NCI-H82 treated with DMSO at 0.1 percent for 48 hours (cell line): ENCODE measurements around the gene CLEC3A.
"Not testable (repeated sequence)": the region's sequence is repeated elsewhere in the genome, so short reads cannot be mapped to it uniquely, and the experiment has no call there.

Source experiments
- DNase-seq: peaks from one replicate; lab custom pipeline; 2025; ENCODE audit not compliant: unreplicated experiment; lab: John Stamatoyannopoulos, UW

Gene CLEC3A, protein sequence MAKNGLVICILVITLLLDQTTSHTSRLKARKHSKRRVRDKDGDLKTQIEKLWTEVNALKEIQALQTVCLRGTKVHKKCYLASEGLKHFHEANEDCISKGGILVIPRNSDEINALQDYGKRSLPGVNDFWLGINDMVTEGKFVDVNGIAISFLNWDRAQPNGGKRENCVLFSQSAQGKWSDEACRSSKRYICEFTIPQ

GRCh38 chr16:78022347-78023060 is at the start of gene CLEC3A:
CLEC3A (plus strand) TSS chr16:78022548; CDS start chr16:78022627, 79 bp downstream.
- DNase-seq: no peak

- DNase-seq: no peak
Observed at GRCh38 chr16:77974883-77975282, 47.5 kb upstream of the CLEC3A start.

GRCh38 chr16:77975942-77976341 is 46.4 kb upstream of the CLEC3A start:
- no peak for DNase-seq

DNA sequence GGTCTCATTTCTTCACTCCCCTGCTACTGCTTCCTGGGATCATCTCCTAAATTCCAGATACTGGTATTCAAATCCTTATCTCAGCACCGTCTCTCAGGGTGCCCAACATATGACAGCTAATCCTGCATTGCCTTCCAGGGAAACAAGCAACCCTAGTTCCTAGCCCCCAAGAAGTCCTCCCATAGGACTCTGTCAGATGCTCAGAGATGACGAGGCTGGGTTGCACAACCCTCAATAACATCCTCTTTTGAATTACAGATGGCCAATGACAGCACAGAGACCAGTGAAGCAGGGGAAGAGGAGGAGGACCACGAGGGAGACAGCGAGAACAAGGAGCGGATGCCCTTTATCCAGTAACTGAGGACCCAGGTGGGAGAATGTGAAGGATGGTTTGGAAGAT is 45.0 kb upstream of the CLEC3A start:
- no peak for DNase-seq

- DNase-seq: no peak
Observed at GRCh38 chr16:77985111-77985510, 37.2 kb upstream of the CLEC3A start.

GRCh38 chr16:77986011-77986740 is 36.2 kb upstream of the CLEC3A start:
- DNase-seq: no peak

- DNase-seq: no peak
Observed at GRCh38 chr16:77987810-77988209, 34.5 kb upstream of the CLEC3A start.

DNA sequence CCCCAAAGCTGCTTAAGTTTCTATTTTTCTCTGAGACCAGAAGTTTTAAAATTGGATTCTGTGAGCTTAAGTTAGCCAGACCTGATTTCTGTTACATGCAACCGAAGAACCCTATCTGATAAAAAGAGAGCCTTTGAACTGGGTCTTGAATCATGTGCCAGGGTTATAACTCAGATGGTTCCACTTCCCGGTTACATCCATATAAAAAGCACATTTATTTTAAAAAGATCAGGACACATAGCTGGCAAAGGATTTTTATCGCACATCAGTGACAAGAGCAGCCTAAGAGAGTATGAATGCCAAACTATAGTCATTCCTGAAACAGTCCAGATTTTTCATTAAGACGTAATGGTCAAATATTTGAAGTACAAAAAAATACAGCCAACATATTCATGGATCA is 32.5 kb upstream of the CLEC3A start:
- no peak for DNase-seq

- no peak for DNase-seq
Observed at GRCh38 chr16:77991701-77992100, 30.6 kb upstream of the CLEC3A start.

DNA sequence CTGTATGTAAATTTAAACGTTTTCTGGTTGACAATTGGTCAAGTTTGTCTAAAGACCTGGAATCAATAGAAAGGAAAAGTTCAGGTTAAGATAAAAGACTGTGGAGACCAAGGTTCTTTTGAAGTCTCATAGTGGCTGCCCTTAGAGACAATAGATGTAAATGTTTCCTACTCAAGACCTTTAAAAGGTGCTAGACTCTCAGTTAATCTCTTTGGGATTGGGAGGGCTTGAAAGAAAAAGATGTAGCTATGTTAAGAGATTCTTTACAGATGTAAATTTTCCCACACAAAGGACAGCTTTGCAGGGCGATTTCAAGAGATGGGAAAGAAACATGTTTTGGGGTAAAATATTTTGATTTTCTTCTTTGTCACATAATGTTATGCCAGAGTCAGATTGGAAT is 30.0 kb upstream of the CLEC3A start:
- not testable (repeated sequence) for DNase-seq

- peak; percentile 69 for DNase-seq
Observed at GRCh38 chr16:77993111-77993985, 29.0 kb upstream of the CLEC3A start.

DNA sequence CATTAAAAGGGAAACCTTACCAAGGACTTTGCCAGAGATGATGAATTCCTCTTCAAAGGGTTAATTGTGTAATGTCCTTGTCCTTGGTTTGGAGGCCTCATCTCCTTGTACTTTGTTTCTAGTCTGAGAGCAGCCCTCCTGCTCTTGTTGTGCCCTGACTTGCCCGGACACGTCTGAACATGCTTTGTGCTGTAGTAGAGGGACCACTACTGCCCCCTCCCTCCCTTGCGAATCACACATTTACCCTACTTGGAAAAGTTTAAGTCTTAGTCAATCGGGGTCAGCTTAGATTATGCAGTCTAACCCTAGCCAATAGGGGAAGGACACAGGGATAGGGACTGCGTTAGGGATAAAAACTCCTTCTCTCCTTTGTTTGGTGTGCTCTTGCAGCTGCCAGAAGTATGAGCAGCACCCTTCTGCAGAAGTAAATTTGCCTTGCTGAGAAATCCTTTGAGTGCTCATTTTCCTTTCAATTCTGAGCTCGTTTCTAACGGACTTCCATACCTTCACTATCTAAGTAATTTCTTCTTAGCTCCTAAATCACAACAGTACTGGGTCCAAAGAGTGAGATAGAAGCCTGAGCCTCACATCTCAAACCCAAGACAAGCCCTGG is 26.4 kb upstream of the CLEC3A start:
- DNase-seq: no peak

DNA sequence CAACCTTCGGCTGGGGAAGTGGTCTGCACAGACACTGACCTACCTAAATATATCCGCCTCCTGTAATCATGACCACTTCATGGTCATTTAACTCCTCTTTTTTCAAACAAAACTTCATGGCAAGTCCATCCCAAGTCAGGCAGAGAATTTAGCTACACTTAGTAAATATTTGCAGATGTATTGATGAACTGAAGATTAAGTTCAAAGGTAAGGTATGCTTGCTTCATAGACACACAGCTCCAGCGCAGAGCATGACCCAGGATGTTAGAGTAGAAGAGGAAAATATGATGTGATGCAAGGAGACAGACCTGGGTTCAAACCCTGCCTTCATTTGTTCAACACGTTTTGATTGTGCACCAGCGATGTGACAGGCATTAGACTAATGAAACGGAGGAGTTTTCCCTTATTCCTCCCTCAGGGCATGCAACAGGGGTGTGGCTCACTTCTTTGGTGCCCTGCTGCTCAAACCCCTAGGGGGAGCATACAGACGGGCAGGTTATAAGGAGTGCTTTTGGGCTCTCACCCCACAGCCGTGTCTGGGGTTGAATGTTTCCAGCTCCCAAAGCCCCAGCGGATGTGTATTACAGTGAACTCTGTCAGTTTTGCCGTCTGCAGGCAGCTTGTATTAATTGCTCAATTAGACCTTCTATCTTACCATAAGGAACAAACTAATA is 23.9 kb upstream of the CLEC3A start:
- no peak for DNase-seq

- DNase-seq: no peak
Observed at GRCh38 chr16:78001451-78002025, 20.8 kb upstream of the CLEC3A start.

DNA sequence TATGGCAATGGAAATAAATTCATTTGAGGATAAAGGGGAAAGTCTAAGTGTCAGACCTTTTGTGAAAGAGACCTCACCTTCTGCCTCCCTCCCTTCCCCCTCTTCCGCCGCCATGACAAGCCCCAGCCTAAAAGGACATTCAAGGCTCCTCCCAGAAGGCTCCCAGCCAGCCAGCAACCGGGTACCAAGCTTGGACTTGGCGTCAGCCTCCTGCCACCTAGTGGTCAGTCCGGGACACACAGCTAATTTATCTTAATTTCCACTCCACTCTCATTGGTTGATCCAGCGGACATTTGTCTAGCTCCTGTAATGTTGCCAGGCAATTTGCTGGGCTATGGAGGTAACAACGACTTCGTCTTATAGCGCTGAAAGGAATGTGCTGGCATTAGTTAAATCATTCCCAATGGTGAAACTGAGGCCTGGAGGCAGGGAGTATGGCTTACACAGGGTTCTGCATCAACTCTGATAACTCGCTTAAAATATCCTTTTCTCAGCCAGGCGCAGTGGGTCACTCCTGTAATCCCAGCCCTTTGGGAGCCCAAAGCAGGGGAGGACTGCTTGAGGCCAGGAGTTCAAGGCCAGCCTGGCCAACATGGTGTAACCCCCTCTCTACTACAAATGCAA is 19.3 kb upstream of the CLEC3A start:
- peak; percentile 80 for DNase-seq

DNA sequence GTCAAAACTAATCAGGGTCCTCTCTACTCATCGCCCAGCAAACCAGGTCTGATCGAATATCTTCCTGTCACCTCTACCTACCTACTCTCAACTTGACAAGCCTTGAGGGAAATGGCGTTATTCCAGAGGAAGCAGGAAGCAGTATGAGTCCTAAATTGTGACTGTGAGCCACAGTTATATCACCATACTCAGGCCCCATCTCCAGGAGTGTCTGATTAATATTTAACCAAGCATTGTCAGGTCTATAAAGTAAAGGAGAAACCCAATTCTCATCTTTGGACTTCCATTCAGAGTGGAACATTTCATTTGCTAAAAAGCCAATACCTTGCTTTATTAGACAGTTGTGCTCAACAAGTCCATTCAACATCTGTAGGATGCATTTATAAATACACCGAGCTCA is 17.8 kb upstream of the CLEC3A start:
- DNase-seq: no peak

- peak; percentile 12 for DNase-seq
Observed at GRCh38 chr16:78005881-78006280, 16.5 kb upstream of the CLEC3A start.

DNA sequence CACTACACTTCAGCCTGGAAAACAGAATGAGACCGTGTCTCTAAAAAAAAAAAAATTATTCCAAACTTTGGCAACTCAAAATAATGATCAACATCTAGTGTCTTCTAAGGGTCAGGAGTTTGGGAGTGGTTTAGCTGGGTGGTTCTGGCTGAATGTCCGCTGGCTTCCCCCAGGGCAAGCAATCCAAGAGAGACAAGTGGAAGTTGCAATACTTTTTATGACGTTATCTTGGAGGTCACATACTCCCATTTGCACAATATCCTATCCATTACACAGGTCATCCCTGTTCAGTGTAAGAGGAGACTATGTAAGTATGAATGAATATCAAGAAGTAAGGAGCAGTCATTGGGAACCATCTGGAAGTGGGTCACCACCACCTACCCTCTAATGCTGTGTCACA is 15.2 kb upstream of the CLEC3A start:
- no peak for DNase-seq

DNA sequence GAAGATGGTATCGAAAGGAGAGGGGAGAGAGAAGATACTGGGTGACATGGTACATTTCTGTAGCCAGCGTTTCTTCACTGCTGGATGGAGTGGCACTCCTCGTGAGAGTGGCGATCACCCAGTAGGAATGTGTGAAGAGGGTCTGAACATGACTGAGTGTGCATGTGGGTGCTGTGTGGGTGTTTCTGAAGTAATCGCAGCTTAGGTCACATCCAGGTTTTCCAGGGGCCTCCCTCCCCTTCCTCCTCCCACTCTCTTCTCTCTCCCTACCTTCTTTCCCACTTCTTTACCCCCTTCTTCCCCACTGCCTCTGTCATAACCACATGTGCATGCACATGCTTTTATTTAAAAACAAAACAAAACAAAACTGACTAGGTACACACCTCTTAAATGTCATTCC is 1.8 kb downstream of the CLEC3A start:
- no peak for DNase-seq
